GM12878 (cell line): Measurements from ENCODE around the gene GFM1. TPM values are rescaled to one million over a fixed set of nuclear protein-coding genes. Genes with fewer than 3 reads are reported as not detected.

Source experiments
- ATAC-seq: fragments of 200-7000 bp; cut with Tn5 transposase; 3 replicates; pipeline ENCODE4 v1.9.1; 2020; ENCODE audit warnings: mild to moderate bottlenecking, moderate library complexity
- BruUV-seq: library from RNA; stranded (reverse); fragments of 400-500 nt; replicated peaks from 2 replicates; lab custom pipeline; 2021; lab: Mats Ljungman, UMichigan
- CTCF ChIA-PET: fragments of 300-600 bp; sonication (Branson Sonifier 250); formaldehyde crosslinking; extraction: SDS; loops from one replicate; lab custom pipeline; 2021; ENCODE audit warnings: inconsistent platforms; lab: Yijun Ruan, JAX
- POLR2A ChIA-PET: fragments of 350-600 bp; formaldehyde crosslinking; extraction: SDS; loops from one replicate; lab custom pipeline; 2021; ENCODE audit warnings: inconsistent platforms; lab: Charles Lee
- RAD21 ChIA-PET: fragments of 300-600 bp; sonication (Branson Sonifier 250); formaldehyde crosslinking; loops from one replicate; lab custom pipeline; 2023; ENCODE audit warnings: antibody characterized with exemption; ENCODE audit not compliant: unreplicated experiment; lab: Charles Lee
- SMC1A ChIA-PET: fragments of 300-600 bp; sonication (Branson Sonifier 250); formaldehyde crosslinking; loops from one replicate; lab custom pipeline; 2023; ENCODE audit not compliant: unreplicated experiment, uncharacterized antibody; lab: Charles Lee
- DNase-seq: peaks from one replicate; pipeline ENCODE4 v3.0.0-alpha.2; 2011; ENCODE audit warnings: low read depth, low spot score
- FAIRE-seq: peaks from 3 replicates; lab custom pipeline; 2011; peaks lifted over from hg19 to GRCh38; lab: Jason Lieb, UNC
- H2AFZ ChIP-seq: 2 replicates; pipeline ENCODE4 v1.6.0; 2011; ENCODE audit warnings: low read depth, low read length, control low read depth; ENCODE audit not compliant: control insufficient read depth
- H3K27ac ChIP-seq: 2 replicates; pipeline ENCODE4 v1.5.1; 2011; ENCODE audit warnings: control low read depth; ENCODE audit not compliant: control insufficient read depth, insufficient read depth
- H3K27me3 ChIP-seq, 2 experiments: replicated peaks in 1 of 2; 2 replicates each; pipeline versions ENCODE4 v1.6.0 to v1.6.1; 2011; ENCODE audit warnings: low read length in 1 of 2; ENCODE audit not compliant: control insufficient read depth in 2 of 2, insufficient read depth in 2 of 2
- H3K36me3 ChIP-seq, 2 experiments: 2 replicates each; pipeline ENCODE4 v1.5.1; 2011; ENCODE audit warnings: low read length in 1 of 2; ENCODE audit not compliant: control insufficient read depth in 2 of 2, insufficient read depth in 2 of 2
- H3K4me1 ChIP-seq: 2 replicates; pipeline ENCODE4 v1.6.1; 2011; ENCODE audit warnings: mild to moderate bottlenecking, low read length, moderate library complexity, mixed read lengths; ENCODE audit not compliant: control insufficient read depth, insufficient read depth
- H3K4me2 ChIP-seq: 2 replicates; pipeline ENCODE4 v1.6.0; 2011; ENCODE audit warnings: control low read depth; ENCODE audit not compliant: control insufficient read depth, insufficient read depth
- H3K4me3 ChIP-seq: fragments of 200-600 bp; sonication (generic); 2 replicates; pipeline ENCODE4 v1.5.1; 2016
- H3K79me2 ChIP-seq: 2 replicates; pipeline ENCODE4 v1.6.0; 2011; ENCODE audit warnings: low read length; ENCODE audit not compliant: control insufficient read depth, insufficient read depth
- H3K9ac ChIP-seq: 2 replicates; pipeline ENCODE4 v1.8.0; 2011; ENCODE audit warnings: low read length, control low read depth, mixed read lengths; ENCODE audit not compliant: control insufficient read depth, insufficient read depth
- H3K9me3 ChIP-seq: replicated peaks from 3 replicates; pipeline ENCODE4 v1.5.1; 2011; ENCODE audit warnings: mild to moderate bottlenecking, low read length; ENCODE audit not compliant: control insufficient read depth, insufficient read depth
- H4K20me1 ChIP-seq: 2 replicates; pipeline ENCODE4 v1.6.0; 2011; ENCODE audit not compliant: control insufficient read depth, insufficient read depth
- BRCA1 ChIP-seq: IDR thresholded peaks from 2 replicates; pipeline ENCODE4 v1.6.1; 2011; ENCODE audit warnings: low read depth, low read length, improper control_type of control experiment
- EP300 ChIP-seq, 2 experiments: fragments of 150-350 bp in 1 of 2; IDR thresholded peaks; 2 replicates each; pipeline ENCODE4 v1.6.1; 2011 to 2012; ENCODE audit warnings: low read depth in 2 of 2, low read length in 2 of 2, borderline replicate concordance in 1 of 2, improper control_type of control experiment in 1 of 2, inconsistent platforms in 1 of 2; ENCODE audit not compliant: control insufficient read depth in 1 of 2
- EZH2 ChIP-seq: IDR thresholded peaks from 2 replicates; pipeline ENCODE4 v1.6.1; 2012; ENCODE audit warnings: low read depth, mild to moderate bottlenecking, control low read depth, inconsistent platforms, low read length, borderline replicate concordance; ENCODE audit not compliant: control insufficient read depth
- IKZF2 ChIP-seq, 2 experiments: fragments of 450-650 bp; IDR thresholded peaks; 2 replicates each; pipeline ENCODE4 v1.6.1; 2017; ENCODE audit warnings: mild to moderate bottlenecking in 2 of 2, moderate library complexity in 2 of 2
- IRF3 ChIP-seq: fragments of 450-650 bp; IDR thresholded peaks from 2 replicates; pipeline ENCODE4 v1.6.1; 2014; ENCODE audit warnings: mild to moderate bottlenecking
- NR2C2 ChIP-seq: IDR thresholded peaks from 2 replicates; pipeline ENCODE4 v1.6.1; 2011; ENCODE audit warnings: borderline replicate concordance, low read depth; ENCODE audit not compliant: control insufficient read depth, insufficient read length
- PAX8 ChIP-seq: fragments of 450-650 bp; IDR thresholded peaks from 2 replicates; pipeline ENCODE4 v1.6.1; 2017; ENCODE audit warnings: mild to moderate bottlenecking, moderate library complexity
- POLR2AphosphoS2 ChIP-seq: IDR thresholded peaks from 2 replicates; pipeline ENCODE4 v1.6.1; 2011; ENCODE audit warnings: low read depth, mild to moderate bottlenecking, low read length, improper control_type of control experiment, moderate library complexity
- POU2F2 ChIP-seq: IDR thresholded peaks from 3 replicates; pipeline ENCODE4 v1.6.1; 2011; ENCODE audit warnings: low read depth, mild to moderate bottlenecking, low read length, borderline replicate concordance
- PRDM15 ChIP-seq: fragments of 450-650 bp; formaldehyde crosslinking; IDR thresholded peaks from 2 replicates; pipeline ENCODE4 v1.4.0; 2020; ENCODE audit warnings: mild to moderate bottlenecking, moderate library complexity
- SMAD5 ChIP-seq: IDR thresholded peaks from 2 replicates; pipeline ENCODE4 v1.6.1; 2016; ENCODE audit warnings: antibody characterized with exemption, low read depth
- USF1 ChIP-seq: IDR thresholded peaks from 2 replicates; pipeline ENCODE4 v1.6.1; 2011; ENCODE audit warnings: borderline replicate concordance, low read depth, mild to moderate bottlenecking, moderate library complexity, mixed read lengths, low read length; ENCODE audit not compliant: insufficient read depth; ENCODE audit errors: extremely low read length
- WGBS: methylation state at CpG from one replicate; pipeline ENCODE4 v1.1.6; 2016; ENCODE audit warnings: low lambda C conversion rate; ENCODE audit not compliant: insufficient replicate concordance, insufficient coverage; ENCODE audit errors: missing lambda C conversion rate; 5-methylcytosine and 5-hydroxymethylcytosine counted together
- in situ Hi-C: fragments of 300-500 bp; cut with MboI; formaldehyde crosslinking; loops from 9 replicates; pipeline ENCODE4 v1.14.3; 2018; ENCODE audit warnings: mixed read lengths
- intact Hi-C: fragments of 100-400 bp; cut with micrococcal nuclease; formaldehyde crosslinking; loops from one replicate; pipeline ENCODE4 v1.14.2; 2022; ENCODE audit not compliant: unreplicated experiment
- polyA plus RNA-seq, 11 experiments: library from polyadenylated mRNA; depleted of rRNA in 4 of 11; unstranded in 6 of 11; stranded (reverse) in 5 of 11; fragments of >200 nt; fragmentation: Nextera tagmentation in 4 of 11; fragmentation: Illumina TruSeq in 1 of 11; extraction: Ambion mirVana in 4 of 11; extraction: Trizol in 1 of 11; gene quantifications; 1 replicate in 1 of 11; 2 replicates in 10 of 11; pipeline versions ENCODE4 v1.2.1 to v1.2.3, GENCODE V29; 2011 to 2016; ENCODE audit warnings: inconsistent platforms in 2 of 11, missing spikeins in 2 of 11, low read depth in 1 of 11
- total RNA-seq, 4 experiments: library from RNA; depleted of rRNA in 3 of 4; stranded (reverse); fragments of >200 nt in 3 of 4; fragmentation: Illumina TruSeq in 1 of 4; extraction: Trizol in 1 of 4; gene quantifications; 2 replicates each; pipeline versions ENCODE4 v1.2.1 to v1.2.3, GENCODE V29; 2013 to 2021

Gene GFM1
- total and polyA plus RNA-seq, 10 of the 15 experiments (the other 5 are each of a cell fraction or from before 2014, with no cell fraction given) = 36.9 to 87.2 (median 57.3) TPM

- no peak for FAIRE-seq
- CTCF ChIA-PET = interaction anchor here (1.4 to 2.2 kb wide), 4 partner anchors 9 to 128 kb away, joined by 3 to 15 read pairs (median 6); partner anchors contain the start of genes GFM1 and LXN
- no peak overlapping the region for H3K4me3 ChIP-seq
- no peak for DNase-seq
- H3K4me1 ChIP-seq = no peaks in the 10 kb centered on the region
- no TSS peak for BruUV-seq
- no peak overlapping the region for H3K9ac ChIP-seq
- TF ChIP-seq NR2C2 (no peak), PRDM15 (no peak), USF1 (no peak), PAX8 (no peak), IRF3 (no peak), SMAD5 (no peak), BRCA1 (no peak), POU2F2 (no peak), EZH2 (no peak), IKZF2 (IDR thresholded peaks at IDR 0.05) (no peak), EP300 (IDR thresholded peaks at IDR 0.05; ENCODE audit: borderline replicate concordance in 1 of 2, control insufficient read depth in 1 of 2, low read depth in 2 of 2, low read length in 2 of 2) (no peak), POLR2AphosphoS2 (no peak)
- ATAC-seq = no peak
- no peaks in the 10 kb centered on the region for H3K27me3 ChIP-seq
- no peak overlapping the region for H3K27ac ChIP-seq
- 80% methylated on average over 1 of the region's 1 CpG for WGBS
- in situ Hi-C loops (no loop called here), intact Hi-C loops (no loop called here)
- no peaks in the 10 kb centered on the region for H3K79me2 ChIP-seq
- RAD21 ChIA-PET = no interaction called here
- H2AFZ ChIP-seq = no peak overlapping the region
- H3K36me3 ChIP-seq = peaks cover 1 to 31% of the 10 kb centered on the region in 2 experiments
- H3K4me2 ChIP-seq = no peak overlapping the region
- H4K20me1 ChIP-seq = no peaks in the 10 kb centered on the region
- SMC1A ChIA-PET = interaction anchor here (0.8 kb wide), 1 partner anchor 12 kb away, joined by 3 read pairs; no protein-coding TSS in a partner anchor
- POLR2A ChIA-PET = no interaction called here
- H3K9me3 ChIP-seq = no peaks in the 10 kb centered on the region
These were observed 19.5 kb downstream of the GFM1 start for GRCh38 chr3:158663832-158664231.
